ENCODE results near the gene NQO1.

The NQO1 gene

GRCh38 chr16:69706975-69707340 lies 19.4 kb downstream of the NQO1 start:
- H3K9me3 Mint-ChIP-seq, result no peaks in the 10 kb centered on the region
- H3K36me3 Mint-ChIP-seq (ENCODE audit: low read depth), result peaks cover 14% of the 10 kb centered on the region
- H3K27me3 Mint-ChIP-seq (ENCODE audit: low read depth), result no peaks in the 10 kb centered on the region
- no peak for DNase-seq (ENCODE audit: low spot score)
- H3K4me1 Mint-ChIP-seq (ENCODE audit: low read depth), result peaks cover 3% of the 10 kb centered on the region
- H3K27ac Mint-ChIP-seq, result peak overlapping the region; percentile 49
- H3K4me3 Mint-ChIP-seq, result no peak overlapping the region

GRCh38 chr16:69706256-69706974 lies 19.9 kb downstream of the NQO1 start:
- Mint-ChIP-seq H3K36me3 (ENCODE audit: low read depth) (peaks cover 14% of the 10 kb centered on the region), H3K27ac (peak overlapping the region; percentile 49), H3K9me3 (no peaks in the 10 kb centered on the region), H3K27me3 (ENCODE audit: low read depth) (no peaks in the 10 kb centered on the region), H3K4me1 (ENCODE audit: low read depth) (peaks cover 3% of the 10 kb centered on the region), H3K4me3 (no peak overlapping the region)
- DNase-seq (ENCODE audit: low spot score), result no peak

- DNase-seq (ENCODE audit: low spot score), result no peak
- Mint-ChIP-seq H3K4me3 (no peak overlapping the region), H3K27ac (no peak overlapping the region), H3K27me3 (ENCODE audit: low read depth) (no peaks in the 10 kb centered on the region), H3K4me1 (ENCODE audit: low read depth) (no peaks in the 10 kb centered on the region), H3K36me3 (ENCODE audit: low read depth) (peaks cover 18% of the 10 kb centered on the region), H3K9me3 (no peaks in the 10 kb centered on the region)
Observed at GRCh38 chr16:69703638-69704037, 22.7 kb downstream of the NQO1 start.

GRCh38 chr16:69701866-69702265 lies 24.5 kb downstream of the NQO1 start:
- Mint-ChIP-seq H3K4me3 (no peak overlapping the region), H3K27me3 (ENCODE audit: low read depth) (no peaks in the 10 kb centered on the region), H3K27ac (no peak overlapping the region), H3K36me3 (ENCODE audit: low read depth) (peaks cover 14% of the 10 kb centered on the region), H3K9me3 (no peaks in the 10 kb centered on the region), H3K4me1 (ENCODE audit: low read depth) (no peaks in the 10 kb centered on the region)
- no peak for DNase-seq (ENCODE audit: low spot score)

- peaks cover 12% of the 10 kb centered on the region for H3K36me3 Mint-ChIP-seq (ENCODE audit: low read depth)
- no peaks in the 10 kb centered on the region for H3K9me3 Mint-ChIP-seq
- no peaks in the 10 kb centered on the region for H3K4me1 Mint-ChIP-seq (ENCODE audit: low read depth)
- no peak for DNase-seq (ENCODE audit: low spot score)
- no peak overlapping the region for H3K27ac Mint-ChIP-seq
- H3K27me3 Mint-ChIP-seq (ENCODE audit: low read depth), result no peaks in the 10 kb centered on the region
- H3K4me3 Mint-ChIP-seq, result no peak overlapping the region
Observed at GRCh38 chr16:69701452-69701851, 24.9 kb downstream of the NQO1 start.

GRCh38 chr16:69699915-69700314 lies 26.4 kb downstream of the NQO1 start:
- no peak for DNase-seq (ENCODE audit: low spot score)
- Mint-ChIP-seq H3K27me3 (ENCODE audit: low read depth) (no peaks in the 10 kb centered on the region), H3K4me1 (ENCODE audit: low read depth) (no peaks in the 10 kb centered on the region), H3K27ac (no peak overlapping the region), H3K36me3 (ENCODE audit: low read depth) (peaks cover 16% of the 10 kb centered on the region), H3K9me3 (no peaks in the 10 kb centered on the region), H3K4me3 (no peak overlapping the region)

- Mint-ChIP-seq H3K27me3 (ENCODE audit: low read depth) (no peaks in the 10 kb centered on the region), H3K9me3 (no peaks in the 10 kb centered on the region), H3K27ac (no peak overlapping the region), H3K4me3 (no peak overlapping the region), H3K4me1 (ENCODE audit: low read depth) (peaks cover under 1% of the 10 kb centered on the region), H3K36me3 (ENCODE audit: low read depth) (peaks cover 17% of the 10 kb centered on the region)
- DNase-seq (ENCODE audit: low spot score), result no peak
Observed at GRCh38 chr16:69698404-69698803, 28.0 kb downstream of the NQO1 start.

- Mint-ChIP-seq H3K27me3 (ENCODE audit: low read depth) (no peaks in the 10 kb centered on the region), H3K27ac (no peak overlapping the region), H3K4me3 (no peak overlapping the region), H3K4me1 (ENCODE audit: low read depth) (peaks cover 13% of the 10 kb centered on the region), H3K36me3 (ENCODE audit: low read depth) (peaks cover 37% of the 10 kb centered on the region), H3K9me3 (no peaks in the 10 kb centered on the region)
- DNase-seq (ENCODE audit: low spot score), result no peak
Observed at GRCh38 chr16:69693916-69694315, 32.4 kb downstream of the NQO1 start.

- Mint-ChIP-seq H3K27me3 (ENCODE audit: low read depth) (no peaks in the 10 kb centered on the region), H3K4me1 (ENCODE audit: low read depth) (peaks cover 13% of the 10 kb centered on the region), H3K4me3 (no peak overlapping the region), H3K36me3 (ENCODE audit: low read depth) (peaks cover 37% of the 10 kb centered on the region), H3K27ac (peak overlapping the region; percentile 58), H3K9me3 (no peaks in the 10 kb centered on the region)
- no peak for DNase-seq (ENCODE audit: low spot score)
Observed at GRCh38 chr16:69691980-69692911, 34.1 kb downstream of the NQO1 start.

GRCh38 chr16:69688589-69688988 lies 37.8 kb downstream of the NQO1 start:
- Mint-ChIP-seq H3K9me3 (no peaks in the 10 kb centered on the region), H3K4me3 (no peak overlapping the region), H3K36me3 (ENCODE audit: low read depth) (peaks cover 32% of the 10 kb centered on the region), H3K27me3 (ENCODE audit: low read depth) (no peaks in the 10 kb centered on the region), H3K4me1 (ENCODE audit: low read depth) (peaks cover 13% of the 10 kb centered on the region), H3K27ac (no peak overlapping the region)
- no peak for DNase-seq (ENCODE audit: low spot score)

- Mint-ChIP-seq H3K4me1 (ENCODE audit: low read depth) (no peaks in the 10 kb centered on the region), H3K27me3 (ENCODE audit: low read depth) (no peaks in the 10 kb centered on the region), H3K9me3 (no peaks in the 10 kb centered on the region), H3K27ac (no peak overlapping the region), H3K4me3 (no peak overlapping the region), H3K36me3 (ENCODE audit: low read depth) (peaks cover 11% of the 10 kb centered on the region)
- no peak for DNase-seq (ENCODE audit: low spot score)
Observed at GRCh38 chr16:69680358-69680757, 46.0 kb downstream of the NQO1 start.

GRCh38 chr16:69672998-69673713 lies 53.2 kb downstream of the NQO1 start:
- peaks cover 3% of the 10 kb centered on the region for H3K4me1 Mint-ChIP-seq (ENCODE audit: low read depth)
- H3K4me3 Mint-ChIP-seq, result no peak overlapping the region
- peaks cover 26% of the 10 kb centered on the region for H3K36me3 Mint-ChIP-seq (ENCODE audit: low read depth)
- H3K9me3 Mint-ChIP-seq, result no peaks in the 10 kb centered on the region
- H3K27ac Mint-ChIP-seq, result no peak overlapping the region
- DNase-seq (ENCODE audit: low spot score), result no peak
- H3K27me3 Mint-ChIP-seq (ENCODE audit: low read depth), result no peaks in the 10 kb centered on the region

GRCh38 chr16:69672315-69672997 lies 53.9 kb downstream of the NQO1 start:
- H3K4me3 Mint-ChIP-seq, result no peak overlapping the region
- H3K4me1 Mint-ChIP-seq (ENCODE audit: low read depth), result peaks cover 7% of the 10 kb centered on the region
- no peaks in the 10 kb centered on the region for H3K9me3 Mint-ChIP-seq
- DNase-seq (ENCODE audit: low spot score), result no peak
- peaks cover 25% of the 10 kb centered on the region for H3K36me3 Mint-ChIP-seq (ENCODE audit: low read depth)
- H3K27me3 Mint-ChIP-seq (ENCODE audit: low read depth), result no peaks in the 10 kb centered on the region
- no peak overlapping the region for H3K27ac Mint-ChIP-seq
